Loucy (cell line): ENCODE measurements around the gene MCAM.

Experiments
- CTCF ChIP-seq: fragments of 200-600 bp; sonication (generic); conservative IDR thresholded peaks from 2 replicates; pipeline ENCODE4 v1.5.1; 2014; ENCODE audit warnings: mild to moderate bottlenecking, antibody characterized with exemption, low read length
- EZH2phosphoT487 ChIP-seq: fragments of 200-600 bp; IDR thresholded peaks from 2 replicates; pipeline ENCODE4 v1.6.1; 2018; ENCODE audit warnings: antibody characterized with exemption, mild to moderate bottlenecking, moderate library complexity, borderline replicate concordance

DNA sequence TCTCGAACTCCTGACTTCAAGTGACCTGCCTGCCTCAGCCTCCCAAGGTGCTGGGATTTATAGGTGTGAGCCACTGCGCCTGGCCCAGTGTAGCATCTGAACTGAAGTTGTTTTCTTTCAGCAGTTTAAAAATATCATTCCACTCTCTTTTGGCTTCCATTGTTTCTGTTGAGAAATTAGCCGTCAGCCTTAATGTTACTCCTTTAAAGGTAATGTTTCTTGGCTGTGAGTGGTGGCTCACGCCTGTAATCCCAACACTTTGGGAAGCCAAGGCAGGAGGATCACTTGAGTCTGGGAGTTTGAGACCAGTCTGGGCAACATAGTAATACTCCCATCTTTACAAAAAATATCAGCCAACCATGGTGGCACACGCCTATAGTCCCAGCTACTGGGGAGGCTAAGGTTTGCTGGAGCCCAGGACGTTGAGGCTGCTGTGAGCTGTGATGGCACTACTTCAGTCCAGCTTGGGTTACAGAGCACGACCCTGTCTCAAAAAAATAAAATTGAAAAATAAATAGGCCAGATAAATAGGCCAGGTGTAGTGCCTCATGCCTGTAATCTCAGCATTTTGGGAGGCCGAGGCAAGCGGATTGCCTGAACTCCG lies 25.9 kb downstream of the MCAM start:
- TF ChIP-seq EZH2phosphoT487 (no peak), CTCF (no peak)
